Measurements from ENCODE around the gene TGFBR3L.
A peak's percentile ranks its signal among the peaks of the same experiment; 100 is the strongest.

TGFBR3L gene

DNA sequence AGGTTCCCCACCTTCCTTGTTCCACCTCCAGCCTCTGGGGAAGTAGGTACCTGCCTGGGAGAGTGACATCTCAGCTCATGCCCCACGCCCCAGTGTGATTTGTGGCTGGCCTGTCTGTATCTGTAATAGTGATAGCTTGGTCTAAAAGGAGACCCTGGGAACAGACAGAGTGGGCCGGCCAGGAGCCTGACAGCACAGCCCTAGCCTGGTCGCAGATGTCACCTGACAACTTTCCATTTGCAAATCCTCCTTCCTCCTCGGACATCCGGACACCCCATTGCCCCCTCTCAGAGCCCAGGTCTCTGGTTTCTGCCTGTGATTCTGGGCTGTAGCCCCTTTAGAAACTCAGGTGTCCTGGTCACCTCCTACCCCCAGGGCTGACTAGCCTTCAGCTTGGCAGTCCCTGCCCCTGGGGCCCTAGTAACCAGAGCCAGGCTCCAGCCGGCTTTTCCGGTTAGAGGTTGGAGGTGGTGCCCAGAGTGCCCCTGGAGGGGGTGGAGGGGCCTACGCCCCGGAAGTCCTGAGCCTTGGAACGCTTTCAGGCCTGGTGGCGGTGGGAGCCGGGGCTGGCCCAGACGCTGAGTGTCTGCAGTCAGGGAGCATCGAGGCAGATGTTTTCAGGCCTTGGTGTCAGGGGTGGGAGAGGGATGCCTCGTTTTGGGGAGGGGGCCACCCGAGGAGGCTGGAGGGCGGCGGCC, 19.9 kb upstream of the TGFBR3L start:
- Histone ChIP-seq H3K36me3 (ENCODE audit: control insufficient read depth in 5 of 5, insufficient read depth in 5 of 5, low read length in 5 of 5) (no peaks in the 10 kb centered on the region), H3K9ac (ENCODE audit: low read length in 5 of 5) (no peak overlapping the region), H3K4me3 (ENCODE audit: low read depth in 1 of 5, low read length in 5 of 5) (no peak overlapping the region), H3K27ac (ENCODE audit: low read depth, low read length) (no peak overlapping the region), H3K27me3 (ENCODE audit: control insufficient read depth in 5 of 5, insufficient read depth in 4 of 5, low read length in 5 of 5) (peaks cover 0 to 26% (median 20%) of the 10 kb centered on the region in 5 donors), H3K9me3 (ENCODE audit: control insufficient read depth in 5 of 5, low read length in 5 of 5) (no peaks in the 10 kb centered on the region), H3K4me1 (ENCODE audit: control insufficient read depth in 5 of 5, insufficient read depth in 5 of 5, low read length in 5 of 5) (no peaks in the 10 kb centered on the region)

- Histone ChIP-seq H3K9me3 (ENCODE audit: control insufficient read depth in 5 of 5, low read length in 5 of 5) (no peaks in the 10 kb centered on the region), H3K9ac (ENCODE audit: low read length in 5 of 5) (no peak overlapping the region), H3K4me3 (ENCODE audit: low read depth in 1 of 5, low read length in 5 of 5) (no peak overlapping the region), H3K27ac (ENCODE audit: low read depth, low read length) (no peak overlapping the region), H3K4me1 (ENCODE audit: control insufficient read depth in 5 of 5, insufficient read depth in 5 of 5, low read length in 5 of 5) (no peaks in the 10 kb centered on the region), H3K27me3 (ENCODE audit: control insufficient read depth in 5 of 5, insufficient read depth in 4 of 5, low read length in 5 of 5) (peaks cover 0 to 27% (median 20%) of the 10 kb centered on the region in 5 donors), H3K36me3 (ENCODE audit: control insufficient read depth in 5 of 5, insufficient read depth in 5 of 5, low read length in 5 of 5) (no peaks in the 10 kb centered on the region)
Measured at GRCh38 chr19:7895565-7895964, 19.1 kb upstream of the TGFBR3L start.

GRCh38 chr19:7897292-7897691, 17.3 kb upstream of the TGFBR3L start:
- Histone ChIP-seq H3K9ac (ENCODE audit: low read length in 5 of 5) (no peak overlapping the region), H3K27me3 (ENCODE audit: control insufficient read depth in 5 of 5, insufficient read depth in 4 of 5, low read length in 5 of 5) (peaks cover 0 to 26% (median 20%) of the 10 kb centered on the region in 5 donors), H3K4me3 (ENCODE audit: low read depth in 1 of 5, low read length in 5 of 5) (no peak overlapping the region), H3K9me3 (ENCODE audit: control insufficient read depth in 5 of 5, low read length in 5 of 5) (no peaks in the 10 kb centered on the region), H3K36me3 (ENCODE audit: control insufficient read depth in 5 of 5, insufficient read depth in 5 of 5, low read length in 5 of 5) (no peaks in the 10 kb centered on the region), H3K4me1 (ENCODE audit: control insufficient read depth in 5 of 5, insufficient read depth in 5 of 5, low read length in 5 of 5) (no peaks in the 10 kb centered on the region), H3K27ac (ENCODE audit: low read depth, low read length) (no peak overlapping the region)

- no peak overlapping the region for H3K27ac ChIP-seq (ENCODE audit: low read depth, low read length)
- H3K9ac ChIP-seq (ENCODE audit: low read length in 5 of 5), result no peak overlapping the region
- H3K36me3 ChIP-seq (ENCODE audit: control insufficient read depth in 5 of 5, insufficient read depth in 5 of 5, low read length in 5 of 5), result no peaks in the 10 kb centered on the region
- peaks cover 0 to 21% (median 16%) of the 10 kb centered on the region in 5 donors for H3K27me3 ChIP-seq (ENCODE audit: control insufficient read depth in 5 of 5, insufficient read depth in 4 of 5, low read length in 5 of 5)
- H3K4me3 ChIP-seq (ENCODE audit: low read depth in 1 of 5, low read length in 5 of 5), result no peak overlapping the region
- H3K9me3 ChIP-seq (ENCODE audit: control insufficient read depth in 5 of 5, low read length in 5 of 5), result no peaks in the 10 kb centered on the region
- peaks cover 2 to 10% (median 9%) of the 10 kb centered on the region in 5 donors for H3K4me1 ChIP-seq (ENCODE audit: control insufficient read depth in 5 of 5, insufficient read depth in 5 of 5, low read length in 5 of 5)
Measured at GRCh38 chr19:7898967-7899366, 15.7 kb upstream of the TGFBR3L start.

DNA sequence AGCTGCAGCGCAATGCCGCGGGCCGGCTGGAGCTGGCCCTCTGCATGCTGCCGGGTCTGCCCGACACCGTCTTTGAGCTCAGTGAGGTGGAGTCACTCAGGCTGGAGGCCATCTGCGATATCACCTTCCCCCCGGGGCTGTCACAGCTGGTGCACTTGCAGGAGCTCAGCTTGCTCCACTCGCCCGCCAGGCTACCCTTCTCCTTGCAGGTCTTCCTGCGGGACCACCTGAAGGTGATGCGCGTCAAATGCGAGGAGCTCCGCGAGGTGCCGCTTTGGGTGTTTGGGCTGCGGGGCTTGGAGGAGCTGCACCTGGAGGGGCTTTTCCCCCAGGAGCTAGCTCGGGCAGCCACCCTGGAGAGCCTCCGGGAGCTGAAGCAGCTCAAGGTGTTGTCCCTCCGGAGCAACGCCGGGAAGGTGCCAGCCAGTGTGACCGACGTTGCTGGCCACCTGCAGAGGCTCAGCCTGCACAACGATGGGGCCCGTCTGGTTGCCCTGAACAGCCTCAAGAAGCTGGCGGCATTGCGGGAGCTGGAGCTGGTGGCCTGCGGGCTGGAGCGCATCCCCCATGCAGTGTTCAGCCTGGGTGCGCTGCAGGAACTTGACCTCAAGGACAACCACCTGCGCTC, 14.8 kb upstream of the TGFBR3L start:
- Histone ChIP-seq H3K27ac (ENCODE audit: low read depth, low read length) (no peak overlapping the region), H3K36me3 (ENCODE audit: control insufficient read depth in 5 of 5, insufficient read depth in 5 of 5, low read length in 5 of 5) (no peaks in the 10 kb centered on the region), H3K27me3 (ENCODE audit: control insufficient read depth in 5 of 5, insufficient read depth in 4 of 5, low read length in 5 of 5) (peaks cover 0 to 15% (median 8%) of the 10 kb centered on the region in 5 donors), H3K9ac (ENCODE audit: low read length in 5 of 5) (no peak overlapping the region), H3K4me1 (ENCODE audit: control insufficient read depth in 5 of 5, insufficient read depth in 5 of 5, low read length in 5 of 5) (peaks cover 5 to 18% (median 17%) of the 10 kb centered on the region in 5 donors), H3K4me3 (ENCODE audit: low read depth in 1 of 5, low read length in 5 of 5) (no peak overlapping the region), H3K9me3 (ENCODE audit: control insufficient read depth in 5 of 5, low read length in 5 of 5) (no peaks in the 10 kb centered on the region)

DNA sequence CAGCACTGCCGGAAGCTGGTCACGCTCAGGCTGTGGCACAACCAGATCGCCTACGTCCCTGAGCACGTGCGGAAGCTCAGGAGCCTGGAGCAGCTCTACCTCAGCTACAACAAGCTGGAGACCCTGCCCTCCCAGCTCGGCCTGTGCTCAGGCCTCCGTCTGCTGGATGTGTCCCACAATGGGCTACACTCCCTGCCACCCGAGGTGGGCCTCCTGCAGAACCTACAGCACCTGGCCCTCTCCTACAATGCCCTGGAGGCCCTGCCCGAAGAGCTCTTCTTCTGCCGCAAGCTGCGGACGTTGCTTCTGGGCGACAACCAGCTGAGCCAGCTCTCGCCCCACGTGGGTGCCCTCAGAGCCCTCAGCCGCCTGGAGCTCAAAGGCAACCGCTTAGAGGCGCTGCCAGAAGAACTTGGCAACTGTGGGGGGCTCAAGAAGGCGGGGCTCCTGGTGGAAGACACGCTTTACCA, 14.2 kb upstream of the TGFBR3L start:
- H3K27ac ChIP-seq (ENCODE audit: low read depth, low read length), result no peak overlapping the region
- H3K4me1 ChIP-seq (ENCODE audit: control insufficient read depth in 5 of 5, insufficient read depth in 5 of 5, low read length in 5 of 5), result peaks cover 8 to 23% (median 23%) of the 10 kb centered on the region in 5 donors
- peaks cover 0 to 11% (median 3%) of the 10 kb centered on the region in 5 donors for H3K27me3 ChIP-seq (ENCODE audit: control insufficient read depth in 5 of 5, insufficient read depth in 4 of 5, low read length in 5 of 5)
- H3K9ac ChIP-seq (ENCODE audit: low read length in 5 of 5), result no peak overlapping the region
- H3K36me3 ChIP-seq (ENCODE audit: control insufficient read depth in 5 of 5, insufficient read depth in 5 of 5, low read length in 5 of 5), result no peaks in the 10 kb centered on the region
- no peak overlapping the region for H3K4me3 ChIP-seq (ENCODE audit: low read depth in 1 of 5, low read length in 5 of 5)
- H3K9me3 ChIP-seq (ENCODE audit: control insufficient read depth in 5 of 5, low read length in 5 of 5), result no peaks in the 10 kb centered on the region

DNA sequence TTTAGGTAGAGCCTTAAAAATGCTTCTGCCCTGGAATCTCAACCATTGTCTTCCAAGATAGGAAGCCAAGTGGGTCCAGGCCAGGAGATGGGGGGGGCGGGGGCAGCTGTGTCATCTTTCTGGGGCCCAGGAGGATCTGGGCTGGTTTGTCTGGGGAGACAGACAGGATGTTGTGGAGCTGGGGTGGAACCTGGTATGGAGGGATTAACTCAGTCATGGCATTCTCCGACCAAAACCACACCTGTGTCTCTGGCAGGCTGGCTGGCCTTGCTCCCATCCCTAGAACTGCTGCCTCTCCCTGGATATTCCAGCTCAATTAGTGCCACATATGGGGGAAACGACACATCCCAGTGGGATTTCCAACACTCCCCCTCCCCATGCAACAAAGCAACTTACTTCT, 13.7 kb upstream of the TGFBR3L start:
- Histone ChIP-seq H3K4me3 (ENCODE audit: low read depth in 1 of 5, low read length in 5 of 5) (no peak overlapping the region), H3K36me3 (ENCODE audit: control insufficient read depth in 5 of 5, insufficient read depth in 5 of 5, low read length in 5 of 5) (peaks cover 0 to 4% (median 2%) of the 10 kb centered on the region in 5 donors), H3K9me3 (ENCODE audit: control insufficient read depth in 5 of 5, low read length in 5 of 5) (no peaks in the 10 kb centered on the region), H3K9ac (ENCODE audit: low read length in 5 of 5) (no peak overlapping the region), H3K27ac (ENCODE audit: low read depth, low read length) (no peak overlapping the region), H3K4me1 (ENCODE audit: control insufficient read depth in 5 of 5, insufficient read depth in 5 of 5, low read length in 5 of 5) (peaks cover 8 to 28% (median 27%) of the 10 kb centered on the region in 5 donors), H3K27me3 (ENCODE audit: control insufficient read depth in 5 of 5, insufficient read depth in 4 of 5, low read length in 5 of 5) (peaks cover 0 to 11% (median 0%) of the 10 kb centered on the region in 5 donors)

- no peaks in the 10 kb centered on the region for H3K9me3 ChIP-seq (ENCODE audit: control insufficient read depth in 5 of 5, low read length in 5 of 5)
- H3K4me3 ChIP-seq (ENCODE audit: low read depth in 1 of 5, low read length in 5 of 5), result no peak overlapping the region
- no peak overlapping the region for H3K27ac ChIP-seq (ENCODE audit: low read depth, low read length)
- no peak overlapping the region for H3K9ac ChIP-seq (ENCODE audit: low read length in 5 of 5)
- peaks cover 8 to 32% (median 29%) of the 10 kb centered on the region in 5 donors for H3K4me1 ChIP-seq (ENCODE audit: control insufficient read depth in 5 of 5, insufficient read depth in 5 of 5, low read length in 5 of 5)
- H3K36me3 ChIP-seq (ENCODE audit: control insufficient read depth in 5 of 5, insufficient read depth in 5 of 5, low read length in 5 of 5), result peaks cover 0 to 8% (median 5%) of the 10 kb centered on the region in 5 donors
- H3K27me3 ChIP-seq (ENCODE audit: control insufficient read depth in 5 of 5, insufficient read depth in 4 of 5, low read length in 5 of 5), result peaks cover 0 to 11% (median 0%) of the 10 kb centered on the region in 5 donors
Measured at GRCh38 chr19:7901337-7901736, 13.3 kb upstream of the TGFBR3L start.

GRCh38 chr19:7902796-7903243, 11.8 kb upstream of the TGFBR3L start:
- Histone ChIP-seq H3K4me1 (ENCODE audit: control insufficient read depth in 5 of 5, insufficient read depth in 5 of 5, low read length in 5 of 5) (peaks cover 8 to 36% (median 35%) of the 10 kb centered on the region in 5 donors), H3K9ac (ENCODE audit: low read length in 5 of 5) (peak overlapping the region; percentile 38 to 81 (median 75)), H3K36me3 (ENCODE audit: control insufficient read depth in 5 of 5, insufficient read depth in 5 of 5, low read length in 5 of 5) (peaks cover 0 to 14% (median 5%) of the 10 kb centered on the region in 5 donors), H3K27me3 (ENCODE audit: control insufficient read depth in 5 of 5, insufficient read depth in 4 of 5, low read length in 5 of 5) (peaks cover 0 to 11% (median 0%) of the 10 kb centered on the region in 5 donors), H3K9me3 (ENCODE audit: control insufficient read depth in 5 of 5, low read length in 5 of 5) (no peaks in the 10 kb centered on the region), H3K4me3 (ENCODE audit: low read depth in 1 of 5, low read length in 5 of 5) (peak overlapping the region; percentile 72 to 84 (median 79)), H3K27ac (ENCODE audit: low read depth, low read length) (peak overlapping the region; percentile 62)

Measured in subcutaneous abdominal adipose tissue (tissue), 5 donors.